ENCODE results near the gene ATP8B1.

GRCh38 chr18:57806201-57806977, 3.3 kb upstream of the ATP8B1 start:
- no peak for TF ChIP-seq POLR2AphosphoS5 (IDR thresholded peaks at IDR 0.05; ENCODE audit: insufficient read depth, low read depth, low read length)
- no peak for TF ChIP-seq EZH2 (IDR thresholded peaks at IDR 0.05; ENCODE audit: borderline replicate concordance, low read depth, low read length, severe bottlenecking)
- TF ChIP-seq MAX (IDR thresholded peaks at IDR 0.05; ENCODE audit: insufficient read depth, insufficient read length) = no peak
- TF ChIP-seq CTCF (IDR thresholded peaks at IDR 0.05; ENCODE audit: extremely low read depth in 1 of 2, insufficient read depth in 1 of 2, low read depth in 1 of 2, low read length in 2 of 2) = no peak

Data from endothelial cell of umbilical vein (primary cell).